MG63 (cell line): ENCODE results near the gene ALS2. TPM values are rescaled to one million over a fixed set of nuclear protein-coding genes. Genes with fewer than 3 reads are reported as not detected.

Experiments
- DNase-seq: peaks from one replicate; pipeline ENCODE4 v3.0.0-alpha.2; 2020
- H3K27me3 ChIP-seq: fragments of 250-450 bp; sonication (Bioruptor Pico); 2 replicates; pipeline ENCODE4 v1.5.1; 2020; ENCODE audit warnings: mild to moderate bottlenecking, moderate library complexity
- H3K36me3 ChIP-seq: fragments of 250-450 bp; sonication (Bioruptor Pico); 2 replicates; pipeline ENCODE4 v1.5.1; 2020; ENCODE audit warnings: mild to moderate bottlenecking, moderate library complexity
- H3K4me3 ChIP-seq: fragments of 250-450 bp; sonication (Bioruptor Pico); 2 replicates; pipeline ENCODE4 v1.5.1; 2020; ENCODE audit warnings: mild to moderate bottlenecking, moderate library complexity
- H3K9me3 ChIP-seq: fragments of 250-450 bp; sonication (Bioruptor Pico); 2 replicates; pipeline ENCODE4 v1.5.1; 2020; ENCODE audit warnings: mild to moderate bottlenecking, moderate library complexity
- total RNA-seq: library from RNA; depleted of rRNA; stranded (reverse); fragments of >200 nt; shearing (Covaris generic); gene quantifications from 2 replicates; pipeline ENCODE4 v1.2.3, GENCODE V29; 2014; ENCODE audit warnings: low replicate concordance

The ALS2 gene
- total RNA-seq, 1 experiment from 2014 or later = 10.0 TPM

DNA sequence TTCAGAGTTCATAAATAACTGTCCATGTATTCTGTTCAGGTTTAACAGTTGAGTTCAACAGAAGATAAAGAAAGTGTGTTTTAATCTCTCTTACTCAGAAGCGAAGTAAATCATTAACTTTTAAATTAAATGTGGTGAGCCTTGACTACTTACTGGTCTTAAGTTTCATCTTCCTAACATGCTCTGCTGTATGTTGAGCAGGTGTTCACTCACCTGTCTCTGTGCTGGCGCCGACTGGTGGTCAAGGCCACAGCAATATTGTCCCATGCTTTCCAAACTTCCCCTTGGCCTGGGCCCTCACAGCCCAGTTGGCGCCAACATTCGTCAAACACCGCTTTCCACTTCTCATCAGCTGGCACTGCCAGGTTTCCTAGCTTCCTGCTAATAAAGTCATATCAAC, 65.3 kb downstream of the ALS2 start:
- no peaks in the 10 kb centered on the region for H3K27me3 ChIP-seq
- H3K36me3 ChIP-seq = peaks cover 39% of the 10 kb centered on the region
- no peak for DNase-seq
- H3K9me3 ChIP-seq = no peaks in the 10 kb centered on the region
- no peak overlapping the region for H3K4me3 ChIP-seq

DNA sequence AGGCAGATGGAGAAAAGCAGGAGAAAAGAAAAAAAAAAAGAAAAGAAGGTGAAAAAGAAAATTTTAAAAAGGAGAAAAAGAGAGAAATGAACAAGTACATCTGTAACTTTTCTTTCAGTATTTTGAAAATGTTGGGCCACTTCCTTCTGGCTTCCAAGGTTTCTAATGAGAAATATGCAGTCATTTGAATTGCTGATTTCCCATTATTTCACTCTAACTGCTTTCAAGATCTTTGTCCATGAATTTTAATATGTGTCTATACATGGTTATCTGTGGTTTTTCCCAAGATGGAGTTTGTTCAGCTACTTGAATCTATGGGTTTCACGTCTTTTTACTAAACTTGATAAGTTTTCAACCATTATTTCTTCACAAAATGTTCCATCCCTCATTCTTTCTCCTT, 68.0 kb downstream of the ALS2 start:
- no peaks in the 10 kb centered on the region for H3K9me3 ChIP-seq
- H3K27me3 ChIP-seq = no peaks in the 10 kb centered on the region
- DNase-seq = no peak
- no peak overlapping the region for H3K4me3 ChIP-seq
- peaks cover 27% of the 10 kb centered on the region for H3K36me3 ChIP-seq

DNA sequence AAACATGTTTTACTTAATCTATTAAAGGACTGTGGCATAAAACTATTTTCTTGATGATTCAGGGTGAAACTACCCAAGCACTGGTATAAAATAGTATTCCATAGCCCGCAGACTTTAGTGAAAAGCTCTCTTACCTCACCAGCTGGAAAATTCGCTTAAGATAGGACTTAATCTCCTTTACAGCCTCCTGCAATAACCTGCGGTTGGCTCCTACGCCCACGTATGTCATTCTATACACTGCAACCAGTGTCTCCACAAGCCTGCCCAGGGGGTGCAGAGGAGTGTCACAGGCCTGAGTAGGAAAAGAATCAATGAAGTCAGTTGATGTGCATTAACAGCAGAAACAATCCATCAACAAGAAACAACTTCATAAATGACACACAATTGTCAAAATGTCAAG, 71.0 kb downstream of the ALS2 start:
- peaks cover 30% of the 10 kb centered on the region for H3K36me3 ChIP-seq
- DNase-seq = no peak

DNA sequence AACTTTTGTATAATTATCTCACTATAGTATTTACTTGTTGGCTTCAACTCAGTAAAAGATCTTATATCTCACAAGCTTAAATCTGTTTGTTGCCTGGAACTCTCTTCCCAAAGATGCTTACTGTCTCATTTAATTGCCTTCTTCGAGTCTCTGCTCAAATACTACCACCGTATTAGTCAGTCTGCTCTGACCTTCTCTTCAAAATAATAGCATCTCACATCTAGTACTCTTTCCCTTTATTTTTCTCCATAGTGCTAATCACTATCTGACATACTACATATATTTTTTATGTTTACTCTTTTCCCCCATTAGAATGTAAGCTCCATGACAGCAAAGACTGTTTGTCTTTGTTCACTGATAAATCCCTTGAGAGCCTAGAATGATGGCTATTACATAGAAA, 71.7 kb downstream of the ALS2 start:
- Histone ChIP-seq H3K4me3 (no peak overlapping the region), H3K27me3 (no peaks in the 10 kb centered on the region), H3K36me3 (peaks cover 30% of the 10 kb centered on the region), H3K9me3 (no peaks in the 10 kb centered on the region)
- no peak for DNase-seq

More for the DNA sequence above, 71.0 kb downstream of the ALS2 start:
- no peaks in the 10 kb centered on the region for H3K27me3 ChIP-seq
- H3K4me3 ChIP-seq = no peak overlapping the region
- H3K9me3 ChIP-seq = no peaks in the 10 kb centered on the region

DNA sequence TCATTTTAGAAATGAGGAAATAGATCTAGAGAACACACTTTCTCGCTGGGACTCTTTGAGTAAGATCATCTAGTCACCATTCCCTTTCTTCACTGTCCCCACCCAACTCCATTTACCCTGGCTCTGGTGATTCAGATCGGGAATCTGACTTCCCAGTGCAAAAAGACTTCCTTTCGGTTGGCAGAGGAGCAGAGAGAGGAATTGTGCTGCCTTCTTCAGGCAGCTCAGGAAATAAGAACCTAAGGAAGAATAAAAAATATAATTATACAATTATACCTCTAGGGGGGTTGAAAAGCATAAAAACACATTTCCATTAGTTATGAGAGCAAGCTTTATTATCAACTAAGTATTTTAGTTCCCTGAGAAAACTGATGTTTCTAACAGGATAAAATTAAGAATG, 73.0 kb downstream of the ALS2 start:
- Histone ChIP-seq H3K27me3 (no peaks in the 10 kb centered on the region), H3K4me3 (no peak overlapping the region), H3K9me3 (no peaks in the 10 kb centered on the region), H3K36me3 (peaks cover 37% of the 10 kb centered on the region)
- peak; percentile 23 for DNase-seq

DNA sequence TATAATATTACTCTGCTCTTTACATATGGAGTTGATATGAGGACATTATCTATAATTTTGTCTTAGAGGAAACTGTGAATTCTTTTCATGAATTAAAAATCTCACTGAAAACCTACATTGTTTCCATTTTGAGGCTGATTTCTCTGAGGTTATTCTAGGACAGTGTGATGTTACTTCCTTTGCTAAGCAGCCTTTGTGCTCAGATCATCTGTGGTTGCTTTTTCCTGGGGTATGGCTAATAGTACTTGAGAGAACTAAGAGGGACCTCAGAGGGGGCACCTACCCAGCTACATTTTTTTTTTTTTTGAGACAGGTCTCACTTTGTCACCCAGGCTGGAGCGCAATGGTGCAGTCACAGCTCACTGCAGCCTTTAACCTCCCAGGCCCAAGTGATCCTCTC, 73.6 kb downstream of the ALS2 start:
- no peaks in the 10 kb centered on the region for H3K27me3 ChIP-seq
- H3K36me3 ChIP-seq = peaks cover 40% of the 10 kb centered on the region
- no peak for DNase-seq
- H3K4me3 ChIP-seq = no peak overlapping the region
- no peaks in the 10 kb centered on the region for H3K9me3 ChIP-seq

DNA sequence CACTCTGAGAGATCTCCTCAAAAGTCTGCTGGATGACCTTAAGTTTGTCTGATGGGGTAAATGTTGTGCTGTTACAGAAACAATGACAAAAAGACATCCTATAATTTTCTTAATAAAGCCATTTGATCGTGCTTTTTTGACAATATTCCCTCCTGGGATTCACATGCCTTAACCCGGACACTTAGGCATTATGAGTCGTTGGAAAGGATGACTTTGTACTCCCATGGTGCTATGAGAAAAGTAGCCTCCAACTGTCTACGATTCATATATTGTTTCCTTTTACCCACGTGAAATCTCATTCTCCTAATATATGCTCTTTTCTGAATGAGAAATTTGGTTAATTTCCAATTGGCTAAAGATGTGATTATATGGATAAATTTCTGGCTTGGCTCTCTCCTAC, 76.2 kb downstream of the ALS2 start:
- Histone ChIP-seq H3K27me3 (no peaks in the 10 kb centered on the region), H3K36me3 (peaks cover 46% of the 10 kb centered on the region), H3K4me3 (no peak overlapping the region), H3K9me3 (no peaks in the 10 kb centered on the region)
- no peak for DNase-seq

DNA sequence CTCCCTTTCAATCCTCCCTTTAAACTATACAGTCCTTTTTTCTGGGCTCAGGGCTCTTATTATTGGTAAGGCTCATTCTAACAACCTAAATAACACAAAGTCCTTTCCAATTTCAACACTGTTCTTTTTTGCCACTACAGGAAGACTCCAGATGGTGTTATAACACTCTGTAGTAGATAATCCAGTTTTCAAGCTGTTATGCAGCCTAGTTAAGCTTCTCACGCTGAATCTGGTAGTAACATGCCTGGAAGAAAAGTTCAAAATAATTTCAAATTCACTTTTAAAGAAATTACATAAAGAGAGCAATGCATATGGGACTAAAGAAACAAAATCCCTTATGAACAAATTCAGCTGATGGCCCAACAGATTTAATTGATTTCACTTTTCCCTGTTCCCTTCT, 79.1 kb downstream of the ALS2 start:
- Histone ChIP-seq H3K4me3 (no peak overlapping the region), H3K27me3 (no peaks in the 10 kb centered on the region), H3K9me3 (no peaks in the 10 kb centered on the region), H3K36me3 (peaks cover 42% of the 10 kb centered on the region)
- DNase-seq = no peak

DNA sequence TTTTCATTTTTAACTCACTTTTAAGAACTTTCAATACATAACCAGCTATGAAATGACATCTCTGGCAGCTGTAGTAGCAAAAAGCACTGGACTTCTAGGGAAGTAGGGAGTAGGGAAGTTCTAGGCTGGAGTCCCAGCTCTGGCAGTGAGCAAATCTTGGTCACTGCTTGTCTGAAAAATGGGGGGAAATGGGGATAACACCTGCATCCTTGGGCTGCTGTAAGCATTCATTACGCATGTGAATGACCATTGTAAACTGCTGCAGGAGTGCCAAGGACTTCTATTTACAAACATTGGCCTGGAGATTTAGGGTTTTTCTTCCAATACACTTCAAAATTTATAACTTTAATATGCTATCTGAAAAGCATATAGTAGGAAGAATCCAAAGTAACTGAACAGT, 81.3 kb downstream of the ALS2 start:
- DNase-seq = no peak
- H3K27me3 ChIP-seq = no peaks in the 10 kb centered on the region
- no peaks in the 10 kb centered on the region for H3K9me3 ChIP-seq
- H3K4me3 ChIP-seq = no peak overlapping the region
- peaks cover 37% of the 10 kb centered on the region for H3K36me3 ChIP-seq

DNA sequence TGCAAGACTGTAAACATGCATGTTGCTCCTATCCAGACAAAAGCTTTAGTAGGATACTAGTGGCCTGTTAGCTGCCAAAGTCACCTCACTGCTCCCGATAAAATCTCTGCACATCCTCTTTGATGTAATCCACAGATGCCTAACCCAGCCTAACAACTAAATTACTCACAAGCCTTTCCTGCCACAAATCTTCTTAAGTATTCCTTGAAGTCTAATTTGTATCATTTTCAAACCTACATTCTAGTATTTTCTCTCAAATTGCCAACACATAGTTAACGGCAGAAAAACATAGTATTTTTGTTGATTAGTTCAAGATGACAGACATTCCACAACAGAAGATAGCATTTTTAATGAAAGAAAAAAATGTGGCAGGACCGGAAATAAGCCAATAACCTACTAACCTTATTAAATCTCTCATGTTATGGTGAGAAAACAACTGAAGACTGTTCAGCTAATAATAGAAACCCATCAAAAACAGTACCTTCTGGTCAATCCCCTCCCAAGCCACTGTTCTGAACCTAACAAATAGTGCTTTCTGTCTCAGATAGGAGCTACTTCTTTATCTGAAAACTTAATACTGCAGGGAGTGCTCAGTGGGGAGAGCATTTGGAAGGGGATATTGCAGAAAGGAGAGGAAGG, 82.0 kb downstream of the ALS2 start, which contains the start of gene MPP4:
MPP4 (minus strand) TSS at position 57 of the 639 bp plus-strand sequence. CDS start 4,690 bp downstream, outside the sequence.
- peaks cover 31% of the 10 kb centered on the region for H3K36me3 ChIP-seq
- DNase-seq = no peak
- H3K4me3 ChIP-seq = no peak within 1 kb of the TSS
- H3K9me3 ChIP-seq = no peaks in the 10 kb centered on the region
- H3K27me3 ChIP-seq = no peaks in the 10 kb centered on the region

DNA sequence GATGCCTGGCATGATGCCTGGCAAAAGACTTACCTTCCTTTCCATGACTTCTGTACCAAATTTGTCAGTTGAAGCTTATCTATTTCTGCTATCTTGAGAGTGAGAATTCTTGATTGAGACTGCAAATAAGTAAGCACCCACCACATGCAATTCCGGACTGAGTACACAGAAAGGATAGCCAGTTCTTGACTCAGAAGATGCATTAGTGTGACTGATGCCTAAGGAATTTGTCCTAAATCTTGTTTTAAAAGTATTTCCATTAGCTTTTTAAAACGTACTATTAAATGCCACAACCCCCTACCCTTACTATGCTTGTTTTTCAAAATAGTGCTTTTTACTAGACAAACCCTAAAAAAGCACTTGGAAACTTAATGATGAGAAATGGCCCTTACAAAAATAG, 82.8 kb downstream of the ALS2 start:
- Histone ChIP-seq H3K9me3 (no peaks in the 10 kb centered on the region), H3K4me3 (no peak overlapping the region), H3K27me3 (no peaks in the 10 kb centered on the region), H3K36me3 (peaks cover 23% of the 10 kb centered on the region)
- DNase-seq = peak; percentile 45

DNA sequence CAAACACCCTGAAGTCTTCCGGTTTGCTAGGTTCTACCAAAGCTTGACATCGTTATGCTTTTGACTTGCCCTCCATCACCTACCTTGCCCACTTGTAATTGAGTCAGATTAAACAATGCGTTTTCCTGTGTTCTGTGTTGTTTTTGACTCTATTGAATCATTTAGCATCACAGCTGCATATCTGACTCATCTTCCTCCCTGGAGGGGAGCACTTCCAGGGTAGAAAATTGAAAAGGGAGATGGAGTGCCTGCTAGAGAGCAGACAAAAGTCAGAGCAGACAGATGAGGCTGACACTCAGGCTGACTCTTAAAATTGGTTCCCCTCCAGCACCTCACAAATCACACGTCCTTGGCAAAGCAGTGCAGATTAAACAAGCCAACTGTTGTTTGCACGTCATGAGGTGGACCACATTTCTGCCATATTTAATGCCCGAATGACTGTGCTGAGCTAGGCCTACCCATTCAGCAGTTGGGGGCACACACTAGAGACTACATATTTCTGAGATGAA, 84.5 kb downstream of the ALS2 start:
- Histone ChIP-seq H3K36me3 (peaks cover 13% of the 10 kb centered on the region), H3K9me3 (no peaks in the 10 kb centered on the region), H3K27me3 (no peaks in the 10 kb centered on the region), H3K4me3 (no peak overlapping the region)
- DNase-seq = peak; percentile 88

DNA sequence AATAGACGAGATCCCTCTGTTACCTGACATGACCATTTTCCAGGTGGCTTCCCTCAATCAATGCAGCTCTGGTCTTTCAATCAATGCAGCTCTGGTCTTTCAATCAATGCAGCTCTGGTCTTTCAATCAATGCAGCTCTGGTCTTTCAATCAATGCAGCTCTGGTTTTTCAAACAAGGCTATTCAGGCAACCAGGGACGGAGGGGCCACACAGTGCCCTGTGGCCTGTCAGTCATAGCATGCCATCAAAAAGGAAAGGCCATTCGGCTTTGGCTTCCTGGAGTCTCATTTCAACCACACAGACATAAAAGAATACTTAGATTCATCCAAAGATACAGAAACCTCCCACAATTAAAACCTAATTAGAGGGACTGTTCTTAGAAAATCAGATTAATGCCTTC, 95.6 kb downstream of the ALS2 start:
- Histone ChIP-seq H3K36me3 (peaks cover 5% of the 10 kb centered on the region; the same call in 1 of the 2 replicates), H3K9me3 (no peaks in the 10 kb centered on the region), H3K27me3 (no peaks in the 10 kb centered on the region), H3K4me3 (no peak overlapping the region)
- DNase-seq = no peak

DNA sequence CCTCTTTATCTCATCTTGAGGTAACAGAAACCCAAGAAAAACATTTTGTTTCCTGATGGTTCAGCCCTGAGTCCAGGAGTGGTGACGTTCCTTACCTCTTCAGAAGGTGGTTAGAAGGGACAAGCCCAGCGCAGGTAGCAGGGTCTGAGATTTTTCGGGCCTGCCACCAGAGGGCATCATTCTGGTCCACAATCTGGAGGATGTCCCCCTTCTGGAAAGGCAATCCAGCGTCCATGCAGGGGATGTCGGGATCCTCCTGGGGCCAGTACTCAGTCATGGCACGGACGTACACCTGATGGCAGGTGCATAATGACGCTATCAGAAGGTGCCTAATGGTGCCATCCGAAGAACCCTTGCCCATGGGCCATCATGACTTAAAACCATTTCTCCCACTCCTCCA, 100.0 kb downstream of the ALS2 start:
- Histone ChIP-seq H3K9me3 (no peaks in the 10 kb centered on the region), H3K4me3 (no peak overlapping the region), H3K36me3 (peaks cover 5% of the 10 kb centered on the region; the same call in 1 of the 2 replicates), H3K27me3 (no peaks in the 10 kb centered on the region)
- peak; percentile 9 for DNase-seq

DNA sequence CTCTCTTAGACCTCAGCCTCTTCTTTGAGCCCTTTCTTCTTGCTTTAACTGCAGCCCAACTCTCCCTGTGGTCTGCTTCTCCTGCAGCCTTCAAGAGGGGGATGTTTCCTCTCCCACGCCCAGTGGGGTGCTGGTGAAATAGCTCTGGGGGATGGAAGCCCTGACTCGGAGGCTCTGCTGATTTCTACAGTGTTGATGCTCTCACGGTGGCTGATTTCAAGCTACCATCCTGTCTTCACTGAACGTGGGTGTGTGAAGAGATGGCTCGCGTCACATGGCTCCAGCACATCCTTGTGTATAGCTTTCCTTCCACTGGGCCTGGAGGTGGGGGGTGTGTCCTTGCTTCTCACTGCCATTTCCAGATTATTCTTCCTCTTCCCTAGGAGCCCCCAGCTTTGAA, 102.3 kb downstream of the ALS2 start:
- Histone ChIP-seq H3K9me3 (no peaks in the 10 kb centered on the region), H3K4me3 (no peak overlapping the region), H3K27me3 (no peaks in the 10 kb centered on the region), H3K36me3 (peaks cover 5% of the 10 kb centered on the region; the same call in 1 of the 2 replicates)
- no peak for DNase-seq

DNA sequence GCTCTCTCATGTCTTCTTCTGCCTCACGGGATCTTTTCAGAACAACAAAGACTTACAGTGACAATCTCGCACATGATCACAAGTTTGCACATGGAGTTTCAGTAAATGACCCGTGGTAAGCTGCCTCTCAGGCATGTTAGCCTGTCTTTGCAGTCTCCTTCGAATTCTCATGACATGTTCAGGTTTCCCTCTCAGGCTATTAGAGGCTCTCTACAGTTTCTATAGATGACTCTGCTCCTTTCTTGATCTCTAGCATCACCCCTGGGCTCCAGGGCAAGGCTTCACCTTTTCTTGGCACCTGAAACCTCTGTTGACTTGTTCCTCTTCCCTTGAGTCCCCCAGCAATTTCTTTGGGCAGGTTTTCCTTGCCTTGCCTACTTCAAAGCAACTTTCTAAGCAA, 105.3 kb downstream of the ALS2 start:
- no peaks in the 10 kb centered on the region for H3K36me3 ChIP-seq
- no peak for DNase-seq
- no peak overlapping the region for H3K4me3 ChIP-seq
- no peaks in the 10 kb centered on the region for H3K27me3 ChIP-seq
- no peaks in the 10 kb centered on the region for H3K9me3 ChIP-seq

DNA sequence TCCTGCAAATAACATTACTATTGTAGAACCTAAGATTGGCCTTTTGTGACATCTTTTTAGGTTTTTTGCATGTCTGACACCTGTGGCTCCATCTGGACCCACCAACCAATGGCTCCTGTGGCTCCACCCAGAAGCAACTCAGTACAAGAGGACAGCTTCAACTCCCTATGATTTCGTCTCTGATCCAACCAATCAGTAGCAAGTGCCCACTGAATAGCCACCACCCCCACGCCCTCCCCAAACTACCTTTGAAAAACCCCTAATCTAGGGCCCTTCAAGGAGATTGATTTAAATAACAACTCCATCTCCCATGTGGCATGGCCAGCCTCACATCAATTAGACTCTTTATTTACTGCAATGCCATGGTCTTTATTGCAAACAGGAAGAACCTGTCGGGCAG, 105.9 kb downstream of the ALS2 start:
- no peaks in the 10 kb centered on the region for H3K9me3 ChIP-seq
- DNase-seq = no peak
- no peaks in the 10 kb centered on the region for H3K36me3 ChIP-seq
- H3K27me3 ChIP-seq = no peaks in the 10 kb centered on the region
- no peak overlapping the region for H3K4me3 ChIP-seq

DNA sequence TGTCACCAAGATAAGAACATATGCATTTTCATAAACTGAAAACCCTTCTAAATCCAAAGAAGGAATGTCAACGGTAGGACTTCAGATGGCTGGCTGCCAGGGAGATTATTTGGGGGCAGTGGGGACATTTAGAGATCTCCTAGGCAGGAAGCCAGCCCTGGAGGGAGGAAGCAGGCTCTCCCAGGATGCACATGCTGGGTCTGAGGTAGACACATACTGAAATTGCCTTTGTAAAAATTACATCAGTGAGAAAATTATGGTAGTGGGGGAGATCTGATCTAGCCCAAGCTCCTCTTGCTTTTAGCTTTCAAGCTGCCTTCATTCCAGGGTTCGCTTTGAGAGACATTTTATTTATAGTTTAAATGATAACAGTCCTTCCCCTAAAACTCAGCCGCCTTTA, 106.4 kb downstream of the ALS2 start:
- Histone ChIP-seq H3K36me3 (no peaks in the 10 kb centered on the region), H3K27me3 (no peaks in the 10 kb centered on the region), H3K4me3 (no peak overlapping the region), H3K9me3 (no peaks in the 10 kb centered on the region)
- DNase-seq = no peak
